K562 (cell line): ENCODE data around the gene RHOV. TPM values are rescaled to one million over a fixed set of nuclear protein-coding genes. Genes with fewer than 3 reads are reported as not detected.

ENCODE experiments used
- ATAC-seq: fragments of 200-7000 bp; cut with Tn5 transposase; 3 replicates; pipeline ENCODE4 v1.9.1; 2020; ENCODE audit warnings: moderate library complexity
- BruUV-seq: library from RNA; stranded (reverse); fragments of 400-500 nt; replicated peaks from 2 replicates; lab custom pipeline; 2021; lab: Mats Ljungman, UMichigan
- CTCF ChIA-PET: fragments of 300-600 bp; formaldehyde crosslinking; extraction: SDS; loops from one replicate; lab custom pipeline; 2021; ENCODE audit warnings: low intra/inter-chr PET ratio; lab: Yijun Ruan, JAX
- POLR2A ChIA-PET: fragments of 300-600, 350-650 bp; sonication (Branson Sonifier 250); formaldehyde crosslinking; extraction: SDS; loops from one replicate; lab custom pipeline; 2021; ENCODE audit warnings: antibody characterized with exemption, inconsistent platforms; lab: Yijun Ruan, JAX
- DNase-seq, 4 experiments: peaks; one replicate each; pipeline versions ENCODE4 v3.0.0 to v3.0.0-alpha.2; 2011 to 2018; ENCODE audit warnings: low spot score in 3 of 4, mixed read lengths in 3 of 4; ENCODE audit errors: extremely low read depth in 1 of 4
- FAIRE-seq: peaks from 2 replicates; lab custom pipeline; 2011; peaks lifted over from hg19 to GRCh38; lab: Jason Lieb, UNC
- H2AFZ ChIP-seq: 2 replicates; pipeline ENCODE4 v1.6.0; 2011; ENCODE audit warnings: low read depth, low read length, control low read depth, inconsistent platforms
- H3K27ac ChIP-seq: fragments of 200-600 bp; 3 replicates; pipeline ENCODE4 v1.8.0; 2011; ENCODE audit warnings: low read depth, mild to moderate bottlenecking, control low read depth, inconsistent platforms, low read length, moderate library complexity, mixed read lengths; ENCODE audit errors: extremely low read depth
- H3K27me3 ChIP-seq, 2 experiments: fragments of 300-600 bp in 1 of 2; 2 replicates in 1 of 2; 3 replicates in 1 of 2; pipeline versions ENCODE4 v1.6.0 to v1.8.0; 2011; ENCODE audit warnings: inconsistent platforms in 2 of 2, low read length in 2 of 2, mild to moderate bottlenecking in 1 of 2, mixed read lengths in 1 of 2, moderate library complexity in 1 of 2; ENCODE audit not compliant: control insufficient read depth in 2 of 2, insufficient read depth in 2 of 2
- H3K36me3 ChIP-seq: fragments of 300-600 bp; 3 replicates; pipeline ENCODE4 v1.8.0; 2011; ENCODE audit warnings: mild to moderate bottlenecking, low read length, inconsistent platforms; ENCODE audit not compliant: control insufficient read depth, insufficient read depth
- H3K4me1 ChIP-seq, 2 experiments: fragments of 200-600 bp in 1 of 2; replicated peaks in 1 of 2; 2 replicates in 1 of 2; 3 replicates in 1 of 2; pipeline versions ENCODE4 v1.5.1 to v1.8.0; 2011; ENCODE audit warnings: inconsistent platforms in 2 of 2, low read length in 2 of 2, mild to moderate bottlenecking in 1 of 2, mixed read lengths in 1 of 2, moderate library complexity in 1 of 2; ENCODE audit not compliant: control insufficient read depth in 2 of 2, insufficient read depth in 2 of 2
- H3K4me2 ChIP-seq: 2 replicates; pipeline ENCODE4 v1.6.1; 2011; ENCODE audit warnings: low read length, control low read depth, inconsistent platforms, mixed read lengths; ENCODE audit not compliant: insufficient read depth
- H3K4me3 ChIP-seq: fragments of 200-600 bp; sonication (generic), shearing (Covaris generic); 2 replicates; pipeline ENCODE4 v1.5.1; 2016; ENCODE audit warnings: control low read depth, inconsistent platforms
- H3K79me2 ChIP-seq: fragments of 200-600 bp; 3 replicates; pipeline ENCODE4 v1.8.0; 2011; ENCODE audit warnings: low read length, inconsistent platforms; ENCODE audit not compliant: control insufficient read depth, insufficient read depth
- H3K9ac ChIP-seq, 2 experiments: 2 replicates each; pipeline versions ENCODE4 v1.6.0 to v1.6.1; 2011; ENCODE audit warnings: low read depth in 2 of 2, low read length in 2 of 2, control low read depth in 1 of 2, inconsistent platforms in 1 of 2, mild to moderate bottlenecking in 1 of 2, mixed read lengths in 1 of 2; ENCODE audit not compliant: insufficient read depth in 1 of 2
- H3K9me1 ChIP-seq: one replicate; pipeline ENCODE4 v1.6.0; 2011; ENCODE audit warnings: inconsistent platforms, mild to moderate bottlenecking, low read length, moderate library complexity; ENCODE audit not compliant: control insufficient read depth, insufficient read depth
- H3K9me3 ChIP-seq: replicated peaks from 2 replicates; pipeline ENCODE4 v1.5.1; 2011; ENCODE audit warnings: low read depth, low read length, inconsistent platforms; ENCODE audit not compliant: control insufficient read depth, insufficient read depth
- H4K20me1 ChIP-seq: replicated peaks from 2 replicates; pipeline ENCODE4 v1.6.1; 2011; ENCODE audit warnings: low read length, inconsistent platforms, mixed read lengths; ENCODE audit not compliant: control insufficient read depth, insufficient read depth
- GABPB1 ChIP-seq: sonication (generic); formaldehyde crosslinking; IDR thresholded peaks from 2 replicates; pipeline ENCODE4 v1.8.0; 2022; ENCODE audit warnings: mild to moderate bottlenecking, missing genetic modification reagents
- HDAC1 ChIP-seq, 2 experiments: fragments of 450-650 bp; IDR thresholded peaks; 2 replicates each; pipeline ENCODE4 v1.6.1; 2016 to 2017; ENCODE audit warnings: inconsistent platforms in 1 of 2, mild to moderate bottlenecking in 1 of 2, moderate library complexity in 1 of 2
- JUND ChIP-seq, 2 experiments: IDR thresholded peaks; 2 replicates in 1 of 2; 3 replicates in 1 of 2; pipeline ENCODE4 v1.6.1; 2011; ENCODE audit warnings: borderline replicate concordance in 2 of 2, low read depth in 2 of 2, low read length in 2 of 2, improper control_type of control experiment in 1 of 2, missing biosample characterization in 1 of 2, missing genetic modification characterization in 1 of 2, missing genetic modification reagents in 1 of 2
- NR2F6 ChIP-seq: fragments of 450-650 bp; formaldehyde crosslinking; IDR thresholded peaks from 2 replicates; pipeline ENCODE4 v1.4.0; 2020; ENCODE audit warnings: mild to moderate bottlenecking
- NR4A1 ChIP-seq, 2 experiments: fragments of 250-450 bp in 1 of 2; fragments of 450-650 bp in 1 of 2; sonication (Bioruptor Pico) in 1 of 2; IDR thresholded peaks; 2 replicates each; pipeline versions ENCODE4 v1.4.0 to v1.6.1; 2016 to 2020; ENCODE audit warnings: mild to moderate bottlenecking in 2 of 2, missing compliant biosample characterization in 1 of 2, missing genetic modification characterization in 1 of 2, moderate library complexity in 1 of 2
- PTTG1 ChIP-seq: fragments of 450-650 bp; IDR thresholded peaks from 2 replicates; pipeline ENCODE4 v1.6.1; 2016; ENCODE audit warnings: low read depth, mild to moderate bottlenecking, missing genetic modification characterization, missing compliant biosample characterization
- RFX5 ChIP-seq: IDR thresholded peaks from 2 replicates; pipeline ENCODE4 v1.6.1; 2011; ENCODE audit warnings: low read depth, mild to moderate bottlenecking, improper control_type of control experiment, low read length
- SAFB2 ChIP-seq: fragments of 200-400 bp; formaldehyde crosslinking; IDR thresholded peaks from 2 replicates; pipeline ENCODE4 v1.6.1; 2018; ENCODE audit warnings: borderline replicate concordance, low read length, low read depth, moderate library complexity; ENCODE audit not compliant: severe bottlenecking
- ZBED1 ChIP-seq: IDR thresholded peaks from 2 replicates; pipeline ENCODE4 v1.6.1; 2014
- WGBS: fragments of 100-300 bp; shearing (Covaris generic); methylation state at CpG from one replicate; pipeline ENCODE4 v1.1.6; 2016; ENCODE audit warnings: low coverage, mixed read lengths; ENCODE audit not compliant: insufficient coverage; ENCODE audit errors: missing lambda C conversion rate; 5-methylcytosine and 5-hydroxymethylcytosine counted together
- in situ Hi-C: fragments of 300-500 bp; cut with MboI; formaldehyde crosslinking; loops from 4 replicates; pipeline ENCODE4 v1.15.0; 2018; ENCODE audit warnings: inconsistent platforms, mixed read lengths
- intact Hi-C: fragments of 100-400 bp; cut with micrococcal nuclease; formaldehyde crosslinking; loops from 2 replicates; pipeline ENCODE4 v1.14.2; 2022
- polyA plus RNA-seq, 8 experiments: library from polyadenylated mRNA; depleted of rRNA in 4 of 8; stranded (reverse) in 5 of 8; unstranded in 3 of 8; fragments of >200 nt; fragmentation: Nextera tagmentation in 2 of 8; fragmentation: Illumina TruSeq in 1 of 8; extraction: Ambion mirVana in 2 of 8; extraction: Trizol in 1 of 8; gene quantifications; 2 replicates each; pipeline versions ENCODE4 v1.2.1 to v1.2.3, GENCODE V29; 2011 to 2014; ENCODE audit warnings: inconsistent platforms in 1 of 8, missing spikeins in 1 of 8
- total RNA-seq, 7 experiments: library from RNA; depleted of rRNA in 6 of 7; stranded (reverse); fragments of >200 nt in 6 of 7; fragmentation: Illumina TruSeq in 2 of 7; extraction: Trizol in 2 of 7; gene quantifications; 2 replicates each; pipeline versions ENCODE4 v1.2.1 to v1.2.3, GENCODE V29; 2011 to 2021; ENCODE audit warnings: low replicate concordance in 1 of 7
- TF ChIP-seq, protein P1 (sequence below): IDR thresholded peaks from 2 replicates; pipeline ENCODE4 v1.6.1; 2016; ENCODE audit warnings: missing genetic modification characterization, missing compliant biosample characterization
- TF ChIP-seq, protein P2 (sequence below): sonication (generic); formaldehyde crosslinking; IDR thresholded peaks from 2 replicates; pipeline ENCODE4 v1.8.1; 2023; ENCODE audit warnings: mild to moderate bottlenecking, missing genetic modification reagents
- TF ChIP-seq, protein P3 (sequence below), 2 experiments: fragments of 450-650 bp; IDR thresholded peaks; 2 replicates each; pipeline ENCODE4 v1.6.1; 2016
- TF ChIP-seq, protein P4 (sequence below): IDR thresholded peaks from 2 replicates; pipeline ENCODE4 v1.6.1; 2014; ENCODE audit warnings: antibody characterized with exemption

The RHOV gene
- total and polyA plus RNA-seq, 9 of the 15 experiments (the other 6 are each of a cell fraction or from before 2014, with no cell fraction given), result 0.08 to 2.0 (median 1.1) TPM

DNA sequence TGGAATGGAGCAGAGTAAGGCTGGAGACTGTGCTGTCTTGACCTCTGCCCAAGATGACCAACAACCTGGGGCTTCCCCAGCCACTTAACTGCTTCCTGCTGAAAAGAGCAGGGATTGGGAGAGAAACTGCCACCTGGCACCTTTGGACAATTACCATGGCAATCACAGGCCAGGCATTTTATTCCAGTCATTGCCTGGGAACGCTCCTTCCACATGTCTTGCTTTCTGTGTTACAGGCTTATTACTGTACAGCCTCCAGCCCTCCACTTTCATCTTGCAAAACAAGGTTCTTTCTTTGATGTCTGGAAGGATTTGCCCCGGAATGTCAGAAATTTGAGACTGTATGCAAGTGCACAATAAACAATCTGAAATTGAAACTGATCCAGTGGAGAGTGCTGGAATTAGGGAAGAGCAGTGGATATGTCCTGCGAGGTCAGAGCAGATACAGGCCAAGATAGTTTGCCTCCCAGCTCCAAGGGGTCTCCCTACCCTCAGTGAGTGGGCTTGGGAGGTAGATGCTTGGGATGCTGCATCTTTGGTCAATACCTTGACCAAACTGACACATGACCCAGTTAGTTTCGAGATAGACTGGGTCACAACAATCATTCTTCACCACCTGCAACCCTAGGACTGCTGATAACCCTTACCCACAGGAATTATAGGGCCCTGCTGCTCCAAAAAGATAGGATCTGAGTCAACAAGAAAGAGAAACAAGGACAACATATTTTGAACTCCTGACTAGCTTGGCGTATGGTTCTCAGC, 48.2 kb downstream of the RHOV start:
- WGBS, result 3% methylated on average over 5 of the region's 5 CpGs
- CTCF ChIA-PET, result no interaction called here
- Histone ChIP-seq H2AFZ (no peak overlapping the region), H4K20me1 (peaks cover 4% of the 10 kb centered on the region), H3K4me2 (peak overlapping the region; percentile 62), H3K79me2 (no peaks in the 10 kb centered on the region), H3K9me3 (no peaks in the 10 kb centered on the region), H3K4me1 (peaks cover 5 to 28% of the 10 kb centered on the region in 2 experiments; a peak in 4 of 5 replicates), H3K27me3 (no peaks in the 10 kb centered on the region), H3K9me1 (no peaks in the 10 kb centered on the region), H3K9ac (peak overlapping the region in 1 of 2 experiments; percentile 42; a peak in 1 of 4 replicates), H3K4me3 (no peak overlapping the region), H3K36me3 (no peaks in the 10 kb centered on the region), H3K27ac (no peak overlapping the region)
- DNase-seq (peak; percentile 66 to 82 (median 75)), FAIRE-seq (peak; percentile 88), ATAC-seq (peak; percentile 68)
- in situ Hi-C loops (no loop called here), intact Hi-C loops (no loop called here)
- BruUV-seq, result no TSS peak
- POLR2A ChIA-PET, result interaction anchor here (0.6 to 0.7 kb wide), 3 partner anchors 11 to 78 kb away, joined by 3 to 4 read pairs (median 3); no protein-coding TSS in a partner anchor
- TF ChIP-seq, protein P1, sequence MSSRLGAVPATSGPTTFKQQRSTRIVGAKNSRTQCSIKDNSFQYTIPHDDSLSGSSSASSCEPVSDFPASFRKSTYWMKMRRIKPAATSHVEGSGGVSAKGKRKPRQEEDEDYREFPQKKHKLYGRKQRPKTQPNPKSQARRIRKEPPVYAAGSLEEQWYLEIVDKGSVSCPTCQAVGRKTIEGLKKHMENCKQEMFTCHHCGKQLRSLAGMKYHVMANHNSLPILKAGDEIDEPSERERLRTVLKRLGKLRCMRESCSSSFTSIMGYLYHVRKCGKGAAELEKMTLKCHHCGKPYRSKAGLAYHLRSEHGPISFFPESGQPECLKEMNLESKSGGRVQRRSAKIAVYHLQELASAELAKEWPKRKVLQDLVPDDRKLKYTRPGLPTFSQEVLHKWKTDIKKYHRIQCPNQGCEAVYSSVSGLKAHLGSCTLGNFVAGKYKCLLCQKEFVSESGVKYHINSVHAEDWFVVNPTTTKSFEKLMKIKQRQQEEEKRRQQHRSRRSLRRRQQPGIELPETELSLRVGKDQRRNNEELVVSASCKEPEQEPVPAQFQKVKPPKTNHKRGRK, result no peak
- peak; percentile 55; the same call in 1 of the 2 replicates for TF ChIP-seq ZBED1
- TF ChIP-seq, protein P2, sequence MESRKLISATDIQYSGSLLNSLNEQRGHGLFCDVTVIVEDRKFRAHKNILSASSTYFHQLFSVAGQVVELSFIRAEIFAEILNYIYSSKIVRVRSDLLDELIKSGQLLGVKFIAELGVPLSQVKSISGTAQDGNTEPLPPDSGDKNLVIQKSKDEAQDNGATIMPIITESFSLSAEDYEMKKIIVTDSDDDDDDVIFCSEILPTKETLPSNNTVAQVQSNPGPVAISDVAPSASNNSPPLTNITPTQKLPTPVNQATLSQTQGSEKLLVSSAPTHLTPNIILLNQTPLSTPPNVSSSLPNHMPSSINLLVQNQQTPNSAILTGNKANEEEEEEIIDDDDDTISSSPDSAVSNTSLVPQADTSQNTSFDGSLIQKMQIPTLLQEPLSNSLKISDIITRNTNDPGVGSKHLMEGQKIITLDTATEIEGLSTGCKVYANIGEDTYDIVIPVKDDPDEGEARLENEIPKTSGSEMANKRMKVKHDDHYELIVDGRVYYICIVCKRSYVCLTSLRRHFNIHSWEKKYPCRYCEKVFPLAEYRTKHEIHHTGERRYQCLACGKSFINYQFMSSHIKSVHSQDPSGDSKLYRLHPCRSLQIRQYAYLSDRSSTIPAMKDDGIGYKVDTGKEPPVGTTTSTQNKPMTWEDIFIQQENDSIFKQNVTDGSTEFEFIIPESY (CRISPR knock-in tag), result no peak
- TF ChIP-seq SAFB2, result no peak
- no peak for TF ChIP-seq RFX5
- no peak for TF ChIP-seq NR4A1 (CRISPR knock-in tag; IDR thresholded peaks at IDR 0.05)
- peak; percentile 80; the same call in 1 of the 2 replicates for TF ChIP-seq NR4A1 (tag; IDR thresholded peaks at IDR 0.05)
- TF ChIP-seq, protein P3, sequence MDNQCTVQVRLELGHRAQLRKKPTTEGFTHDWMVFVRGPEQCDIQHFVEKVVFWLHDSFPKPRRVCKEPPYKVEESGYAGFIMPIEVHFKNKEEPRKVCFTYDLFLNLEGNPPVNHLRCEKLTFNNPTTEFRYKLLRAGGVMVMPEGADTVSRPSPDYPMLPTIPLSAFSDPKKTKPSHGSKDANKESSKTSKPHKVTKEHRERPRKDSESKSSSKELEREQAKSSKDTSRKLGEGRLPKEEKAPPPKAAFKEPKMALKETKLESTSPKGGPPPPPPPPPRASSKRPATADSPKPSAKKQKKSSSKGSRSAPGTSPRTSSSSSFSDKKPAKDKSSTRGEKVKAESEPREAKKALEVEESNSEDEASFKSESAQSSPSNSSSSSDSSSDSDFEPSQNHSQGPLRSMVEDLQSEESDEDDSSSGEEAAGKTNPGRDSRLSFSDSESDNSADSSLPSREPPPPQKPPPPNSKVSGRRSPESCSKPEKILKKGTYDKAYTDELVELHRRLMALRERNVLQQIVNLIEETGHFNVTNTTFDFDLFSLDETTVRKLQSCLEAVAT (IDR thresholded peaks at IDR 0.05), result peak in 1 of 2 experiments; percentile 99; a peak in 2 of 4 replicates
- TF ChIP-seq, protein P4, sequence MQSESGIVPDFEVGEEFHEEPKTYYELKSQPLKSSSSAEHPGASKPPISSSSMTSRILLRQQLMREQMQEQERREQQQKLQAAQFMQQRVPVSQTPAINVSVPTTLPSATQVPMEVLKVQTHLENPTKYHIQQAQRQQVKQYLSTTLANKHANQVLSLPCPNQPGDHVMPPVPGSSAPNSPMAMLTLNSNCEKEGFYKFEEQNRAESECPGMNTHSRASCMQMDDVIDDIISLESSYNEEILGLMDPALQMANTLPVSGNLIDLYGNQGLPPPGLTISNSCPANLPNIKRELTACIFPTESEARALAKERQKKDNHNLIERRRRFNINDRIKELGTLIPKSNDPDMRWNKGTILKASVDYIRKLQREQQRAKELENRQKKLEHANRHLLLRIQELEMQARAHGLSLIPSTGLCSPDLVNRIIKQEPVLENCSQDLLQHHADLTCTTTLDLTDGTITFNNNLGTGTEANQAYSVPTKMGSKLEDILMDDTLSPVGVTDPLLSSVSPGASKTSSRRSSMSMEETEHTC, result peak; percentile 58; the same call in 1 of the 2 replicates
- TF ChIP-seq NR2F6 (CRISPR knock-in tag), result no peak
- TF ChIP-seq JUND (IDR thresholded peaks at IDR 0.05; ENCODE audit: borderline replicate concordance, low read depth, low read length), result peak; percentile 55; the same call in 1 of the 2 replicates
- peak; percentile 25; the same call in 1 of the 3 replicates for TF ChIP-seq JUND (tag; IDR thresholded peaks at IDR 0.05; ENCODE audit: borderline replicate concordance, low read depth, low read length)
- TF ChIP-seq GABPB1 (CRISPR knock-in tag), result peak; percentile 49; the same call in 1 of the 2 replicates
- no peak for TF ChIP-seq PTTG1 (tag)
- TF ChIP-seq HDAC1 (IDR thresholded peaks at IDR 0.05), result peak in 1 of 2 experiments; percentile 84; a peak in 2 of 4 replicates
